ENCODE data around the gene EEA1. TPM values are rescaled to one million over a fixed set of nuclear protein-coding genes. Genes with fewer than 3 reads are reported as not detected.

The EEA1 gene
- total RNA-seq, 1 donor from 2014 or later = 11.0 TPM

GRCh38 chr12:92938638-92939037 lies 9.5 kb upstream of the EEA1 start:
- no peak for DNase-seq (ENCODE audit: low read depth in 2 of 2)

- no peak for DNase-seq (ENCODE audit: low read depth in 2 of 2)
These were observed 8.9 kb upstream of the EEA1 start for GRCh38 chr12:92938018-92938417.

- no peak for DNase-seq (ENCODE audit: low read depth in 2 of 2)
These were observed 4.5 kb upstream of the EEA1 start for GRCh38 chr12:92933606-92934005.

GRCh38 chr12:92930421-92930820 lies 1.3 kb upstream of the EEA1 start:
- DNase-seq (ENCODE audit: low read depth in 2 of 2) = no peak

GRCh38 chr12:92929983-92930382 lies 888 bp upstream of the EEA1 start:
- peak in 1 of 2 donors; percentile 12 for DNase-seq (ENCODE audit: low read depth in 2 of 2)

- peak in 1 of 2 donors; percentile 38 for DNase-seq (ENCODE audit: low read depth in 2 of 2)
These were observed 604 bp downstream of the EEA1 start for GRCh38 chr12:92928421-92928961.

- DNase-seq (ENCODE audit: low read depth in 2 of 2) = peak in 1 of 2 donors; percentile 80
These were observed 1.4 kb downstream of the EEA1 start for GRCh38 chr12:92927436-92928281.

GRCh38 chr12:92927055-92927435 lies 2.0 kb downstream of the EEA1 start:
- DNase-seq (ENCODE audit: low read depth in 2 of 2) = peak in 1 of 2 donors; percentile 26

- DNase-seq (ENCODE audit: low read depth in 2 of 2) = no peak
These were observed 2.5 kb downstream of the EEA1 start for GRCh38 chr12:92926549-92926948.

GRCh38 chr12:92921877-92922276 lies 7.2 kb downstream of the EEA1 start:
- no peak for DNase-seq (ENCODE audit: low read depth in 2 of 2)

- DNase-seq (ENCODE audit: low read depth in 2 of 2) = no peak
These were observed 13.7 kb downstream of the EEA1 start for GRCh38 chr12:92915365-92915764.

- no peak for DNase-seq (ENCODE audit: low read depth in 2 of 2)
These were observed 14.9 kb downstream of the EEA1 start for GRCh38 chr12:92914170-92914569.

- no peak for DNase-seq (ENCODE audit: low read depth in 2 of 2)
These were observed 16.4 kb downstream of the EEA1 start for GRCh38 chr12:92912672-92913071.

- no peak for DNase-seq (ENCODE audit: low read depth in 2 of 2)
These were observed 17.0 kb downstream of the EEA1 start for GRCh38 chr12:92912052-92912451.

GRCh38 chr12:92911339-92911738 lies 17.8 kb downstream of the EEA1 start:
- no peak for DNase-seq (ENCODE audit: low read depth in 2 of 2)

- no peak for DNase-seq (ENCODE audit: low read depth in 2 of 2)
These were observed 21.0 kb downstream of the EEA1 start for GRCh38 chr12:92908108-92908507.

- DNase-seq (ENCODE audit: low read depth in 2 of 2) = no peak
These were observed 23.1 kb downstream of the EEA1 start for GRCh38 chr12:92905811-92906554.

GRCh38 chr12:92905258-92905810 lies 23.8 kb downstream of the EEA1 start:
- no peak for DNase-seq (ENCODE audit: low read depth in 2 of 2)

GRCh38 chr12:92900941-92901340 lies 28.2 kb downstream of the EEA1 start:
- DNase-seq (ENCODE audit: low read depth in 2 of 2) = peak in 1 of 2 donors; percentile 33

GRCh38 chr12:92899386-92900001 lies 29.6 kb downstream of the EEA1 start:
- DNase-seq (ENCODE audit: low read depth in 2 of 2) = peak; percentile 92

- no peak for DNase-seq (ENCODE audit: low read depth in 2 of 2)
These were observed 30.3 kb downstream of the EEA1 start for GRCh38 chr12:92898755-92899154.

GRCh38 chr12:92897844-92898243 lies 31.3 kb downstream of the EEA1 start:
- no peak for DNase-seq (ENCODE audit: low read depth in 2 of 2)
